ENCODE results near the gene SHKBP1. TPM values are rescaled to one million over a fixed set of nuclear protein-coding genes. Genes with fewer than 3 reads are reported as not detected.
"Not testable (repeated sequence)": the region's sequence is repeated elsewhere in the genome, so short reads cannot be mapped to it uniquely, and the experiment has no call there.

Gene SHKBP1
- total RNA-seq, 1 donor from 2014 or later, result 15.7 TPM

DNA sequence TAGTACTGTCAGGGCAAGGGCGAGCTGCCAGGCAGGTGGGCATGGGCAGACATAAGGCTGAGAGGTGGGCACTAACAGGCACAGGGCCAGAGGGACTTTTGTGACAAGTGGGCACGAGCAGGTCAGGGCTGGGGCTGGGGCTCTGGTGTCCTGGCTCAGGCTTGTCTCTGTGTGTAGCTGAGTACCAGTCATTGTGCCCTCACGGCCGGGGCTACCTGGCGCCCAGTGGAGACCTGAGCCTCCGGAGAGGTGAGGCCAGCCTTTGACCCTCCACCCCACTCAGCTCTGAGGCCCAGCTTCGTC, 46.1 kb downstream of the SHKBP1 start:
- no peak for ATAC-seq (ENCODE audit: poor library complexity)
- intact Hi-C loops (cut with DNase I), result no loop called here

DNA sequence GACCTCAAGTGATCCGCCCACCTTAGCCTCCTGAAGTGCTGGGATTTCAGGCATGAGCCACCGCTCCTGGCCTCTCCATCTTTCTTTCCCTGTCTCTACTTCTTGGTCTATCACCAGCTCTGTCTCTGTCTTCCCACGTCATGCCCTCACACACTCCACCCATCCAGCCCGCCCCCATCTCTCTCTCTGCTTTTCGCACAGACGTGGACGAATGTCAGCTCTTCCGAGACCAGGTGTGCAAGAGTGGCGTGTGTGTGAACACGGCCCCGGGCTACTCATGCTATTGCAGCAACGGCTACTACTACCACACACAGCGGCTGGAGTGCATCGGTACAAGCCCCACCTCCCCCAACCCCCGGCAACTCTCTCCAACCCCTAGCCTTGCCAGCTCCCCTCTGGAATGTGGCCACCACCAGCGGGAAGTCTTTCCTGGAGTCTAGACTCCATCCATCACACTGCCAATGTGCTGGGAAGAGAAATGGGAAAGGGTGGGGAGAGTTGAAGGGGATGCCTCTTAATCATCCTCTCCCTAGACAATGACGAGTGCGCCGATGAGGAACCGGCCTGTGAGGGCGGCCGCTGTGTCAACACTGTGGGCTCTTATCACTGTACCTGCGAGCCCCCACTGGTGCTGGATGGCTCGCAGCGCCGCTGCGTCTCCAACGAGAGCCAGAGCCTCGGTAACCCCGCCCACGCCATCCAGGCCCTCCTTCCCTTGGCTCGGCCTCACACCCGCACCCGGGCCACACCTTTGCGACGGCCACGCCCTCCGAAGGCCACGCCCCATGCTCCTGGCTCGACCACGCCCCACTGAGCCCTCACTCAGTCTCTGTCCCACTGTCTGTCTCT, 47.0 kb downstream of the SHKBP1 start:
- intact Hi-C loops (cut with DNase I), result no loop called here
- DNase-seq (no peak), ATAC-seq (ENCODE audit: poor library complexity) (peak; percentile 28)

More for the DNA sequence above, 46.1 kb downstream of the SHKBP1 start:
- DNase-seq, result no peak

GRCh38 chr19:40624369-40625153, 47.9 kb downstream of the SHKBP1 start:
- ATAC-seq (ENCODE audit: poor library complexity); intact Hi-C loops (cut with DNase I); DNase-seq: not testable (repeated sequence)

GRCh38 chr19:40625406-40626120, 48.9 kb downstream of the SHKBP1 start:
- no peak for ATAC-seq (ENCODE audit: poor library complexity)
- DNase-seq, result no peak
- intact Hi-C loops (cut with DNase I), result no loop called here

DNA sequence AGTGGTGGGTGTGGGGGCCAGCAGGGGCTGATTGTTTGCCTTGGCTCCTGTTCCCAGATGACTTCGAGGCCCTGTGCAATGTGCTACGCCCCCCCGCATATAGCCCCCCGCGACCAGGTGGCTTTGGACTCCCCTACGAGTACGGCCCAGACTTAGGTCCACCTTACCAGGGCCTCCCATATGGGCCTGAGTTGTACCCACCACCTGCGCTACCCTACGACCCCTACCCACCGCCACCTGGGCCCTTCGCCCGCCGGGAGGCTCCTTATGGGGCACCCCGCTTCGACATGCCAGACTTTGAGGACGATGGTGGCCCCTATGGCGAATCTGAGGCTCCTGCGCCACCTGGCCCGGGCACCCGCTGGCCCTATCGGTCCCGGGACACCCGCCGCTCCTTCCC, 50.2 kb downstream of the SHKBP1 start:
- intact Hi-C loops (cut with DNase I), result no loop called here
- ATAC-seq (ENCODE audit: poor library complexity) (no peak), DNase-seq (no peak)

DNA sequence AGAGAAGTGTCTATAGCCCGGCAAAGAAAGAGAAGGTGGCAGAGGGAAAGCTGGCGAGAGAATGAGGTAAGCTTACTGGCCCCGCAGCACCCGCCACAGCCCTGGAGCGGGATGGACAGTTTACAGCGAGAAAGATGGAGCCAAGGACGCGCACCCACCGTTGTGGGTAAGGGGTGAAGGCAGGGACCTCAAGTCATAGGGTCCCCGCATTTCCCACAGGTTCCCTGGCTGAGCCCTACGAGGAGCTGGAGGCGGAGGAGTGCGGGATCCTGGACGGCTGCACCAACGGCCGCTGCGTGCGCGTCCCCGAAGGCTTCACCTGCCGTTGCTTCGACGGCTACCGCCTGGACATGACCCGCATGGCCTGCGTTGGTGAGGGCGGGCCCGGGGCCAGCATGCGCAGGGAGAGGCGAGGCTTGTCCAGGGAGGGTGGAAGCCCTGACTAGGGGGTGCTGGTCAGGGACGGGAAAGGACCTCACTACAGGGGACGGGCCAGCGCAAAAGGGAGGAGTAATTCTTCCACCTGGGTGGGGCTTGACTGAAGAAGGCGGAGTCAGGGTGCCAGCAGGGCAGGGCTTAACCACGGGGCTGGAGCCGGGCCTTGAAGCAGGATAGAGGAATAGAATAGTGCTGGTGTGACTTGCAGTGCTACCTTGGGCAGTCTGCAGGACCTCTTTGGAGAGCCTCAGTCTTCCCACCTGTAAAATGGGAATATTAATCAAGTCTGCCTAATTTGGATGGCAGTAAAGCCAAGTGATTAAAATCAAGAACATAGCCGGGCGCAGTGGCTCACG, 51.0 kb downstream of the SHKBP1 start:
- intact Hi-C loops (cut with DNase I), result no loop called here
- ATAC-seq (ENCODE audit: poor library complexity) (no peak), DNase-seq (no peak)

- ATAC-seq (ENCODE audit: poor library complexity) (no peak), DNase-seq (no peak)
Measured at GRCh38 chr19:40629346-40629745, 52.7 kb downstream of the SHKBP1 start.

DNA sequence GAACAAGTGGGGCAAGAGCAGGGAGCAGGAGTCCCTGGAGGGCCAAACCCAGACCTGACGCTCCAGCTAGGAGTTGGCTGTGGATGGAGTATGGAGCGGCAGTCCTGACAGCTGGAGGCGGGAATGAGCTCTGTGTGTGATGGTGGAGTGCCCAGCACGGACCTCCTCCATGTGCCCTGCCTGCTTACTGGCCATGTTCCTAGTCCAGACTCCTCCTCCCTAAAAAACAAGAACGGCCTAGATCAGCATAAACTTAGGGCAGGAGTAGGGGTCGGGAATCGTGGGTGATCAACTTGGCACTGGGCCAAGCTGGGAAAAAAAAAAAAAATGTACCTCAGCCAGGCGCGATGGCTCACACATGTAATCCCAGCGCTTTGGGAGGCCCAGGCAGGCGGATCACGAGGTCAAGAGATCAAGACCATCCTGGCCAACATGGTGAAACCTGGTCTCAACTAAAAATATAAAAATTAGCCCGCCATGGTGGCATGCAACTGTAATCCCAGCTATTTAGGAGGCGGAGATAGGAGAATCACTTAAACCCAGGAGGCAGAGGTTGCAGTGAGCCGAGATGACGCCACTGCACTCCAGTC, 54.0 kb downstream of the SHKBP1 start:
- peak; percentile 3 for ATAC-seq (ENCODE audit: poor library complexity)
- DNase-seq, result no peak
- intact Hi-C loops (cut with DNase I), result loop anchor here (10.0 kb wide), 1 partner anchor 106 kb away; no protein-coding TSS in a partner anchor

More at GRCh38 chr19:40629346-40629745, 52.7 kb downstream of the SHKBP1 start:
- intact Hi-C loops (cut with DNase I), result no loop called here

DNA sequence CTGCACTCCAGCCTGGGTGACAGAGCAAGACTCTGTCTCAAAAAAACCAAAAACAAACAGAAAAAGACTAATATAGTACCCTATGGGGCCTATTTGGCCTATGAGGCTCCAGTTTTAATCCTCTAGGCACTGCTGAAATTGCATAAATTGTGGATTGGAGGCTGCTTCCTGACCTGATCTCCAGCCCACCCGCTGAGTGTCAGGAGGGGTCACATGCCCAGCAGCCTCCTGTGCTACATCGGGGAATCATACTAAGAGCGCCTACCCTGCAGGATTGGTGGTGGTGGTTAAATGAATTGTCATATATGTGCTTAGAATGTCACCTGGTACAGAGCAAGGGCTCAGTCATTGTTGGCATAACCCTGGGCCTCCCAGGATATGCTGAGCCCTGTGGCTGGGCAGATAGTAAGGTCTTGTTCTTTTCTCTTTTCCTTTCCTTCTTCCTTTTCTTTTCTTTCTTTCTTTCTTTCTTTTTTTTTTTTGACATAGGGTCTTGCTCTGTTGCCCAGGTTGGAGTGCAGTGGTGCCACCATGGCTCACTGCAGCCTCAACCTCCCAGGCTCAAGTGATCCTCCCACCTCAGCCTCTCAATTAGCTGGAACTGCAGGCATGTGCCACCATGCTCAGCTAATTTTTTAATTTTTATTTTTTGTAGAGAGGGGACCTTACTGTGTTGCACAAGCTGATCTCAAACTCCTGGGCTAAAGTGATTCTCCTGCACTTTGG, 55.8 kb downstream of the SHKBP1 start:
- intact Hi-C loops (cut with DNase I), result loop anchor here (10.0 kb wide), 1 partner anchor 108 kb away; no protein-coding TSS in a partner anchor

DNA sequence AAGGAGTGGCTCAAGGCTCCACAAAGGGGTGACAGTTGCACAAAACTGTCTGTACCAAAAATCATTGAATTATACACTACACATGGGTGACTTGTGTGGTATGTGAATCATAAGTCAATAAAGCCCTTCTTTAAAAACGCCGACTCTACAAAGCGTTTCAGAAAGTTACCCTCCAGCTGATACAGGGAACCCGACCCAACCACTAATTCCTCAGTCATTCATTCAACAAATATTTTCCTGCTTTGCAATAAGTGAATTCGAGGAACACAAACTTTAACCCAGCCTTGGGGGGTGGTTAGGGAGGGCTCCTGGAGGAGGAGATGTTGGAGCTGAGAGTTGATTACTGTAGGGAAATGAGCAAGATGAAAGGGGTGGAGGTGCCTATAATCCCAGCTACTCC, 56.5 kb downstream of the SHKBP1 start:
- ATAC-seq (ENCODE audit: poor library complexity) (no peak), DNase-seq (no peak)
- intact Hi-C loops (cut with DNase I), result loop anchor here (10.0 kb wide), 1 partner anchor 108 kb away; no protein-coding TSS in a partner anchor

More for the DNA sequence above, 55.8 kb downstream of the SHKBP1 start:
- ATAC-seq (ENCODE audit: poor library complexity) (no peak), DNase-seq (no peak)

GRCh38 chr19:40638327-40638726, 61.7 kb downstream of the SHKBP1 start:
- DNase-seq (no peak), ATAC-seq (ENCODE audit: poor library complexity) (no peak)
- intact Hi-C loops (cut with DNase I), result loop anchor here (10.0 kb wide), 1 partner anchor 114 kb away; no protein-coding TSS in a partner anchor

- ATAC-seq (ENCODE audit: poor library complexity) (peak; percentile 9), DNase-seq (peak; percentile 59)
- intact Hi-C loops (cut with DNase I), result loop anchor here (10.0 kb wide), 1 partner anchor 115 kb away; no protein-coding TSS in a partner anchor
Measured at GRCh38 chr19:40639638-40639982, 62.9 kb downstream of the SHKBP1 start.

DNA sequence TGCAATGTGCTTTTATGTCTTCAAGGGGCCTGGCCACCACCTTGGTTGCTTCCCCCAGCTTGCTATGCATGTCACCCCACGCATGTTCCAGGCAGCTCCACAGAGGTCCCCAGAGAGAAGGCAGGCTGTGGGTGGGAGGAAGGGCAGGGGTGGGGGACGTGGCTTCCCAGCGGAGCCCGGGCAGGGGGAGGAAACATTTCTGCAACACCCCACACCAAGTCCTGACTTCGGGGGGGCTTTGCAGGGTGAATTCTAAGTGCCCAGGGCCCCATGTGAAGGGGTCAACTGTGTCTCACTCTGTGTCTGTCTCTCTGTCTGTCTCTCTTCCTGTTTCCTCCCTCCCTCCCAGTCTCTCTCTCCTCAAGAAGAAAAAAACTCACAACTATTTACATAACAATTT, 64.1 kb downstream of the SHKBP1 start:
- ATAC-seq (ENCODE audit: poor library complexity), result peak; percentile 18

More for the DNA sequence above, 64.1 kb downstream of the SHKBP1 start:
- intact Hi-C loops (cut with DNase I), result no loop called here
- no peak for DNase-seq

Other genes starting within 250 kb of the SHKBP1 start
- gene C19orf47, start 228.5 kb upstream of the SHKBP1 start, total RNA-seq, result 209 TPM
- gene PLD3, start 228.2 kb upstream of the SHKBP1 start, total RNA-seq, result 159 TPM
- gene HIPK4, start 186.7 kb upstream of the SHKBP1 start, total RNA-seq, result not detected
- 3.8 TPM for gene PRX, start 163.5 kb upstream of the SHKBP1 start, total RNA-seq
- 10.9 TPM for gene SERTAD1, start 150.9 kb upstream of the SHKBP1 start, total RNA-seq
- gene SERTAD3, start 132.5 kb upstream of the SHKBP1 start, total RNA-seq, result 22.7 TPM
- gene BLVRB, start 111.1 kb upstream of the SHKBP1 start, total RNA-seq, result 117 TPM
- 4.5 TPM for gene SPTBN4, start 109.9 kb upstream of the SHKBP1 start, total RNA-seq
- 296 TPM for gene LTBP4, start 24.5 kb downstream of the SHKBP1 start, total RNA-seq
- gene NUMBL, start 113.8 kb downstream of the SHKBP1 start, total RNA-seq, result 13.5 TPM
- 36.1 TPM for gene COQ8B, start 140.0 kb downstream of the SHKBP1 start, total RNA-seq
- 14.7 TPM for gene ITPKC, start 140.2 kb downstream of the SHKBP1 start, total RNA-seq
- gene ACTMAP, start 173.6 kb downstream of the SHKBP1 start, total RNA-seq, result 5.2 TPM
- gene SNRPA, start 174.3 kb downstream of the SHKBP1 start, total RNA-seq, result 27.7 TPM
- gene MIA, start 198.6 kb downstream of the SHKBP1 start, total RNA-seq, result not detected
- gene RAB4B, start 201.4 kb downstream of the SHKBP1 start, total RNA-seq, result 12.6 TPM
- gene EGLN2, start 222.3 kb downstream of the SHKBP1 start, total RNA-seq, result 65.4 TPM

Measured in Right ventricle myocardium superior (tissue), 1 donor.